GF-D8 (cell line): Measurements from ENCODE around the gene POLR3A.
"Not testable (repeated sequence)": the region's sequence is repeated elsewhere in the genome, so short reads cannot be mapped to it uniquely, and the experiment has no call there.

Experiments used
- DNase-seq: peaks from one replicate; lab custom pipeline; 2025; lab: John Stamatoyannopoulos, UW

Gene POLR3A

GRCh38 chr10:78029269-78030226 is at the start of gene POLR3A:
Gene POLR3A (minus strand): TSS chr10:78029515. CDS start chr10:78029407, 108 bp downstream.
- peak; percentile 88 for DNase-seq

- no peak for DNase-seq
These were observed 49.4 kb upstream of the POLR3A start for GRCh38 chr10:78078539-78079330.

- DNase-seq = not testable (repeated sequence)
These were observed 46.5 kb upstream of the POLR3A start for GRCh38 chr10:78075806-78076205.

- DNase-seq = no peak
These were observed 43.2 kb upstream of the POLR3A start for GRCh38 chr10:78072504-78072903.

GRCh38 chr10:78071857-78072179 is 42.5 kb upstream of the POLR3A start:
- DNase-seq = no peak

- no peak for DNase-seq
These were observed 42.0 kb upstream of the POLR3A start for GRCh38 chr10:78071140-78071856.

- no peak for DNase-seq
These were observed 41.4 kb upstream of the POLR3A start for GRCh38 chr10:78070726-78071125.

GRCh38 chr10:78070064-78070463 is 40.7 kb upstream of the POLR3A start:
- DNase-seq = not testable (repeated sequence)

GRCh38 chr10:78069151-78069550 is 39.8 kb upstream of the POLR3A start:
- DNase-seq = no peak

- DNase-seq = no peak
These were observed 37.6 kb upstream of the POLR3A start for GRCh38 chr10:78066728-78067430.

GRCh38 chr10:78066012-78066411 is 36.7 kb upstream of the POLR3A start:
- DNase-seq = no peak

- no peak for DNase-seq
These were observed 36.3 kb upstream of the POLR3A start for GRCh38 chr10:78065611-78066010.

- not testable (repeated sequence) for DNase-seq
These were observed 35.6 kb upstream of the POLR3A start for GRCh38 chr10:78064919-78065318.

- DNase-seq = no peak
These were observed 33.9 kb upstream of the POLR3A start for GRCh38 chr10:78063236-78063635.

- no peak for DNase-seq
These were observed 33.0 kb upstream of the POLR3A start for GRCh38 chr10:78062296-78062695.

- no peak for DNase-seq
These were observed 30.8 kb upstream of the POLR3A start for GRCh38 chr10:78059906-78060702.

GRCh38 chr10:78058562-78058961 is 29.2 kb upstream of the POLR3A start:
- no peak for DNase-seq

- no peak for DNase-seq
These were observed 24.0 kb upstream of the POLR3A start for GRCh38 chr10:78053211-78053868.

- no peak for DNase-seq
These were observed 20.5 kb upstream of the POLR3A start for GRCh38 chr10:78049851-78050250.

- no peak for DNase-seq
These were observed 18.1 kb upstream of the POLR3A start for GRCh38 chr10:78047314-78047891.
